ENCODE measurements around the gene MAPT.
"Not testable (repeated sequence)": the region's sequence is repeated elsewhere in the genome, so short reads cannot be mapped to it uniquely, and the experiment has no call there.

MAPT gene

GRCh38 chr17:45900723-45901415 lies 6.5 kb downstream of the MAPT start:
- DNase-seq (ENCODE audit: low read depth) = no peak

- no peak for DNase-seq (ENCODE audit: low read depth)
Measured at GRCh38 chr17:45902892-45903346, 8.6 kb downstream of the MAPT start.

- no peak for DNase-seq (ENCODE audit: low read depth)
Measured at GRCh38 chr17:45904866-45905265, 10.5 kb downstream of the MAPT start.

- DNase-seq (ENCODE audit: low read depth) = no peak
Measured at GRCh38 chr17:45905814-45906213, 11.5 kb downstream of the MAPT start.

GRCh38 chr17:45906237-45906636 lies 11.9 kb downstream of the MAPT start:
- no peak for DNase-seq (ENCODE audit: low read depth)

GRCh38 chr17:45906927-45907622 lies 12.7 kb downstream of the MAPT start:
- DNase-seq (ENCODE audit: low read depth) = no peak

GRCh38 chr17:45907750-45908395 lies 13.5 kb downstream of the MAPT start:
- DNase-seq (ENCODE audit: low read depth) = no peak

- no peak for DNase-seq (ENCODE audit: low read depth)
Measured at GRCh38 chr17:45908460-45908859, 14.1 kb downstream of the MAPT start.

- DNase-seq (ENCODE audit: low read depth) = no peak
Measured at GRCh38 chr17:45908935-45909334, 14.6 kb downstream of the MAPT start.

GRCh38 chr17:45910667-45911066 lies 16.3 kb downstream of the MAPT start:
- no peak for DNase-seq (ENCODE audit: low read depth)

- DNase-seq (ENCODE audit: low read depth) = no peak
Measured at GRCh38 chr17:45912319-45912718, 18.0 kb downstream of the MAPT start.

GRCh38 chr17:45913030-45913429 lies 18.7 kb downstream of the MAPT start:
- DNase-seq (ENCODE audit: low read depth) = not testable (repeated sequence)

GRCh38 chr17:45914047-45914717 lies 19.8 kb downstream of the MAPT start:
- no peak for DNase-seq (ENCODE audit: low read depth)

GRCh38 chr17:45915263-45915662 lies 20.9 kb downstream of the MAPT start:
- no peak for DNase-seq (ENCODE audit: low read depth)

- no peak for DNase-seq (ENCODE audit: low read depth)
Measured at GRCh38 chr17:45917081-45917480, 22.7 kb downstream of the MAPT start.

GRCh38 chr17:45918241-45918745 lies 23.9 kb downstream of the MAPT start:
- DNase-seq (ENCODE audit: low read depth) = no peak

GRCh38 chr17:45919136-45919535 lies 24.8 kb downstream of the MAPT start:
- no peak for DNase-seq (ENCODE audit: low read depth)

GRCh38 chr17:45920083-45920482 lies 25.7 kb downstream of the MAPT start:
- DNase-seq (ENCODE audit: low read depth) = no peak

- DNase-seq (ENCODE audit: low read depth) = no peak
Measured at GRCh38 chr17:45923511-45924268, 29.3 kb downstream of the MAPT start.

GRCh38 chr17:45924332-45924820 lies 30.0 kb downstream of the MAPT start:
- no peak for DNase-seq (ENCODE audit: low read depth)

- DNase-seq (ENCODE audit: low read depth) = no peak
Measured at GRCh38 chr17:45925311-45925710, 31.0 kb downstream of the MAPT start.

Data from non-pigmented ciliary epithelial cell (primary cell).